Measurements from ENCODE around the gene CDK5RAP3.

CDK5RAP3 gene

DNA sequence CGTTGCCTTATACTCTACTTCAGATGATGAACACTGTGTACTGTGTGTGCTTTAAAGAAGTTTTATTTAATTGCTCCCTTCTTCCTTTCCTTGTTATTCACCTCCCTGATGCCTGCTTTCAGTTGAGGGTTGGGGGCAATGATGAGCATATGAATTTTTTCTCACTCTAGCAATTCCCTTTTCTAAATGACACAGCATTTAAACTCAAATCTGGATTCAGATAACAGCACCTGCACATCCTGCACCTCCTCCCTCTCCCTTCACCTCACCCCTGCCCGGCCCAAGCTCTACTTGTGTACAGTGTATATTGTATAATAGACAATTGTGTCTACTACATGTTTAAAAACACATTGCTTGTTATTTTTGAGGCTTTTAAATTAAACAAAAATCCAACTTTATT, 42.5 kb upstream of the CDK5RAP3 start:
- no peak for TF ChIP-seq NFIC (IDR thresholded peaks at IDR 0.05)

DNA sequence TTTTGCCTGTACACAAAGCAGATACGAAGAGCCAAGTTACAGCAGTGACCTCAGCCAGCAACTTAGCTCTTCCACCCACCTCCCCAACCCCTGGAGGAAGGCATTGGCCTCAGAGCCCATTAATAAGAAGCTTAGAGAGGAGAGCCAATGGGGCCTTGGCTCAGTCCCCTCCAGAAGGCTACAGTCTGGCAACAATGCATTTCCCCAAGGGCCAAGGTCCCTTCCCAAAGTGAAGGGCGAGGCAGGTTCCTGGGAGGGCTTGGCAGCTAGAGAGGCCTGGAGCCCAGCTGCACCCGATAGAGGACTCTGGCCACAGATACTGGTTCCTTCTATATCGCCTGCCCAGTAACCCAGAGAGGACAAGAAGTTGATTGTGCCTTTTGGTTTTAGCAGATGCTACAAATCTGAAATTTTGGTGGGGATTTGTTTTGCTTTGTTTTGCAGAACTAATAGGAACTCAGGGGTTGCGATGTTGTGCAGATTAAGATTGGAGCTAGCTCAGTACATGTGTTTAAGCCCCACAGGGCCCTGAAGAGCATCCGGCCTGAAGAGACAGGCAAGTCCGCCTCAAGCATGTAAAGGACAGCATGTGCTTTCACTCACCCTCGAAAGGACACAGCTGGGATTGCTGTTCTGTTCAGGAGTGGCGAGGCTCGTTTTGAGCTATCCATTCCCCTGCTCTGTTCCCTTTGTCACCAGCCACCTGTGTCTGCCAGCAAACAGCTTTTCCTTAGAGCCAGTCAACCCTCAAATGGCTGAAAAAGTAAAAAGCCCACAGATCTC, 41.5 kb upstream of the CDK5RAP3 start:
- TF ChIP-seq RAD21 (IDR thresholded peaks at IDR 0.05; ENCODE audit: low read depth) = no peak
- TF ChIP-seq TCF12 (IDR thresholded peaks at IDR 0.05; ENCODE audit: low read depth) = no peak
- no peak for TF ChIP-seq EGR1 (IDR thresholded peaks at IDR 0.05)
- TF ChIP-seq TAF1 (IDR thresholded peaks at IDR 0.05; ENCODE audit: low read depth) = no peak
- TF ChIP-seq ZBTB7A (IDR thresholded peaks at IDR 0.05; ENCODE audit: low read depth) = no peak
- no peak for TF ChIP-seq CREB1 (IDR thresholded peaks at IDR 0.05; ENCODE audit: low read depth)
- no peak for TF ChIP-seq CEBPB (IDR thresholded peaks at IDR 0.05)
- TF ChIP-seq FOXM1 (IDR thresholded peaks at IDR 0.05; ENCODE audit: borderline replicate concordance, low read depth) = no peak
- TF ChIP-seq, protein P1, sequence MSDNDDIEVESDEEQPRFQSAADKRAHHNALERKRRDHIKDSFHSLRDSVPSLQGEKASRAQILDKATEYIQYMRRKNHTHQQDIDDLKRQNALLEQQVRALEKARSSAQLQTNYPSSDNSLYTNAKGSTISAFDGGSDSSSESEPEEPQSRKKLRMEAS (IDR thresholded peaks at IDR 0.05) = no peak
- TF ChIP-seq, protein P2, sequence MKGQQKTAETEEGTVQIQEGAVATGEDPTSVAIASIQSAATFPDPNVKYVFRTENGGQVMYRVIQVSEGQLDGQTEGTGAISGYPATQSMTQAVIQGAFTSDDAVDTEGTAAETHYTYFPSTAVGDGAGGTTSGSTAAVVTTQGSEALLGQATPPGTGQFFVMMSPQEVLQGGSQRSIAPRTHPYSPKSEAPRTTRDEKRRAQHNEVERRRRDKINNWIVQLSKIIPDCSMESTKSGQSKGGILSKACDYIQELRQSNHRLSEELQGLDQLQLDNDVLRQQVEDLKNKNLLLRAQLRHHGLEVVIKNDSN (IDR thresholded peaks at IDR 0.05) = no peak
- TF ChIP-seq TEAD4 (IDR thresholded peaks at IDR 0.05) = no peak

DNA sequence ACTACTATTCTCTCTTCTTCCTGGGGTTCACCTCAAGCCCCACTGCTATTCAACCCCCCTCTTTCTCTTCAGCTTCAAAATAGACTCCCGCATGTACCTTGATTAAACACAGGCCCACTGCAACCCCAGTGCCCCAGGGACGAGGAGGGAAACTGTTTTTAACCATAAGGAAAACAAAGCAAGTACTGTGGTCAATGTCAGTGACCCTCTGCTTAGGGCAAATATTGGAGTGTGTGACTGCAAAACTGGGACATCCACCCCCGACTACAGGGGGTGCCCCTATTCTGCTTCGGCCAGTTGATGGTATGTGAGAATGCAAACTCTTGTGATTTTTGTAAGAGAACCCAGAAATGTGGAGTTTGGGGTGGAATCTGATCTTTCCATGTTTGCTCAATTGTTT, 39.1 kb upstream of the CDK5RAP3 start:
- TF ChIP-seq, protein P1 (IDR thresholded peaks at IDR 0.05) = no peak
- TF ChIP-seq NFIC (IDR thresholded peaks at IDR 0.05) (no peak), TEAD4 (IDR thresholded peaks at IDR 0.05) (no peak)

DNA sequence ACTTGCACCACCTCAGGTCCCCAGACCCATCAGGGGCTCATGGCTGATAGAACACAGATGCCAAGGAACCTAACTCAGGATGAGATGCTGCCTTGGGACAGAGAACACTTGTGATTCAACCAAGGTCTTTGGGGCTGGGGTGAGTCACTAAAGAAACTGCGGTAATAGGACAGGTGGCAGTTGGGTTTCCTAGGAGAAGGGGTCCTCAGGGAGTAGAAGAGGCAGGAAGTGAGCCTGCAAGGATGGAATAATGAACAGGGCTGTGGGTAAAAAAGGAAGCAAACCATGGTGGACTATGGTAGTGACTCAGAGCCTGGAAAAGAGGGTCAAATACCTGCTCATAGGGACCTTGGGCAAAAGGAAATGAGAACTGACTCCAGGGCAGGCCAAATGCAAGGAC, 36.1 kb upstream of the CDK5RAP3 start:
- no peak for TF ChIP-seq NFIC (IDR thresholded peaks at IDR 0.05)
- TF ChIP-seq, protein P3, sequence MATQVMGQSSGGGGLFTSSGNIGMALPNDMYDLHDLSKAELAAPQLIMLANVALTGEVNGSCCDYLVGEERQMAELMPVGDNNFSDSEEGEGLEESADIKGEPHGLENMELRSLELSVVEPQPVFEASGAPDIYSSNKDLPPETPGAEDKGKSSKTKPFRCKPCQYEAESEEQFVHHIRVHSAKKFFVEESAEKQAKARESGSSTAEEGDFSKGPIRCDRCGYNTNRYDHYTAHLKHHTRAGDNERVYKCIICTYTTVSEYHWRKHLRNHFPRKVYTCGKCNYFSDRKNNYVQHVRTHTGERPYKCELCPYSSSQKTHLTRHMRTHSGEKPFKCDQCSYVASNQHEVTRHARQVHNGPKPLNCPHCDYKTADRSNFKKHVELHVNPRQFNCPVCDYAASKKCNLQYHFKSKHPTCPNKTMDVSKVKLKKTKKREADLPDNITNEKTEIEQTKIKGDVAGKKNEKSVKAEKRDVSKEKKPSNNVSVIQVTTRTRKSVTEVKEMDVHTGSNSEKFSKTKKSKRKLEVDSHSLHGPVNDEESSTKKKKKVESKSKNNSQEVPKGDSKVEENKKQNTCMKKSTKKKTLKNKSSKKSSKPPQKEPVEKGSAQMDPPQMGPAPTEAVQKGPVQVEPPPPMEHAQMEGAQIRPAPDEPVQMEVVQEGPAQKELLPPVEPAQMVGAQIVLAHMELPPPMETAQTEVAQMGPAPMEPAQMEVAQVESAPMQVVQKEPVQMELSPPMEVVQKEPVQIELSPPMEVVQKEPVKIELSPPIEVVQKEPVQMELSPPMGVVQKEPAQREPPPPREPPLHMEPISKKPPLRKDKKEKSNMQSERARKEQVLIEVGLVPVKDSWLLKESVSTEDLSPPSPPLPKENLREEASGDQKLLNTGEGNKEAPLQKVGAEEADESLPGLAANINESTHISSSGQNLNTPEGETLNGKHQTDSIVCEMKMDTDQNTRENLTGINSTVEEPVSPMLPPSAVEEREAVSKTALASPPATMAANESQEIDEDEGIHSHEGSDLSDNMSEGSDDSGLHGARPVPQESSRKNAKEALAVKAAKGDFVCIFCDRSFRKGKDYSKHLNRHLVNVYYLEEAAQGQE (IDR thresholded peaks at IDR 0.05; ENCODE audit: low read depth) = no peak
- TF ChIP-seq TCF12 (IDR thresholded peaks at IDR 0.05; ENCODE audit: low read depth) = no peak
- TF ChIP-seq, protein P1 (IDR thresholded peaks at IDR 0.05) = no peak
- TF ChIP-seq ZBTB7A (IDR thresholded peaks at IDR 0.05; ENCODE audit: low read depth) = no peak
- TF ChIP-seq, protein P2 (IDR thresholded peaks at IDR 0.05) = no peak
- TF ChIP-seq YY1 (IDR thresholded peaks at IDR 0.05; ENCODE audit: low read depth) = no peak
- no peak for TF ChIP-seq CEBPB (IDR thresholded peaks at IDR 0.05)
- TF ChIP-seq CREB1 (IDR thresholded peaks at IDR 0.05; ENCODE audit: low read depth) = no peak

DNA sequence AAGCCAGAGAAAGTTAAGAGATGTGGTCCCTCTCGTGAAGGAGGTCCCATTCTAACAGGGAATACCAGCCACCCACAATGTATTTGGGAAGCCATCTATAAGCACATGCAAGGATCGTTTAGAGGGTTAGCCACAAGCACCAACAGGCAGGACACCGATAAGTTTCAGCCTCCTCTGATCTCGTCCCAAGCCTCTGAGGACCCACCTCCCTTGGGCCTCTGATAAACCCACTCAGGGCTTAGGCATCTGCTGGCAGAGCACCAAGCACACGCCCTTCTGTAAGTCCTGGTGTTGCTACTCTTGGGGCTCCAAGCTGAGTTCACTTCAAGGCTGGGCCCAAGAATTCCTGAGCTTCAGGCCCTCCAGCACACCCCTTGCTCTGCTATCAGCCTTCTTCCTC, 35.0 kb upstream of the CDK5RAP3 start:
- TF ChIP-seq, protein P3 (IDR thresholded peaks at IDR 0.05; ENCODE audit: low read depth) = no peak
- TF ChIP-seq NFIC (IDR thresholded peaks at IDR 0.05) (peak; percentile 33; the same call in 1 of the 2 replicates), TEAD4 (IDR thresholded peaks at IDR 0.05) (no peak), FOXM1 (IDR thresholded peaks at IDR 0.05; ENCODE audit: borderline replicate concordance, low read depth) (no peak), CEBPB (IDR thresholded peaks at IDR 0.05) (no peak)

DNA sequence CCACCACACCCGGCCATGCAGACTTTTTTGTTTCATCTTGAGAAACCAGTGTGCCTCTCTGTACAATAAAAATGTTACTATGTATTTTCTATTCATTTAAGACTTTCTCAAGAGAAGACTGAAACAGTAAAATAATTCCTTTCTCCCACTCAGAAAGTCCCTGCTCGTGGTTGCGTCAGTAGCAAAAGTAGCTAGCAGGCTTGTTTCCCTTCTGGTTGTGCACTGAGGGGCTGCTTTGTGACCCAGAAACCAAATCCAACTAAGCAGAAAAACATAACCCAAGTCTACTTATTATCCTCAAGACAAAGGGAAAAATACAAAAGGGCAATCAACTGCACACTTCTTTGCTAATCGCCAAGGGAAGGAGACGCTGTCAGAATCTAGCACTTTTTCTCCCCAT, 33.0 kb upstream of the CDK5RAP3 start:
- TF ChIP-seq NFIC (IDR thresholded peaks at IDR 0.05) (no peak), EP300 (IDR thresholded peaks at IDR 0.05; ENCODE audit: borderline replicate concordance) (no peak), RAD21 (IDR thresholded peaks at IDR 0.05; ENCODE audit: low read depth) (no peak), YY1 (IDR thresholded peaks at IDR 0.05; ENCODE audit: low read depth) (no peak), EGR1 (IDR thresholded peaks at IDR 0.05) (no peak), TEAD4 (IDR thresholded peaks at IDR 0.05) (no peak), CEBPB (IDR thresholded peaks at IDR 0.05) (no peak), CREB1 (IDR thresholded peaks at IDR 0.05; ENCODE audit: low read depth) (no peak), FOXM1 (IDR thresholded peaks at IDR 0.05; ENCODE audit: borderline replicate concordance, low read depth) (no peak), ZBTB7A (IDR thresholded peaks at IDR 0.05; ENCODE audit: low read depth) (no peak), TAF1 (IDR thresholded peaks at IDR 0.05; ENCODE audit: low read depth) (no peak), TCF12 (IDR thresholded peaks at IDR 0.05; ENCODE audit: low read depth) (no peak)
- TF ChIP-seq, protein P1 (IDR thresholded peaks at IDR 0.05) = no peak
- TF ChIP-seq, protein P3 (IDR thresholded peaks at IDR 0.05; ENCODE audit: low read depth) = no peak
- TF ChIP-seq, protein P2 (IDR thresholded peaks at IDR 0.05) = no peak
